ENCODE measurements around the gene GID8. TPM values are rescaled to one million over a fixed set of nuclear protein-coding genes. Genes with fewer than 3 reads are reported as not detected.

The GID8 gene
- polyA plus RNA-seq, 1 donor from 2014 or later: 54.8 TPM

DNA sequence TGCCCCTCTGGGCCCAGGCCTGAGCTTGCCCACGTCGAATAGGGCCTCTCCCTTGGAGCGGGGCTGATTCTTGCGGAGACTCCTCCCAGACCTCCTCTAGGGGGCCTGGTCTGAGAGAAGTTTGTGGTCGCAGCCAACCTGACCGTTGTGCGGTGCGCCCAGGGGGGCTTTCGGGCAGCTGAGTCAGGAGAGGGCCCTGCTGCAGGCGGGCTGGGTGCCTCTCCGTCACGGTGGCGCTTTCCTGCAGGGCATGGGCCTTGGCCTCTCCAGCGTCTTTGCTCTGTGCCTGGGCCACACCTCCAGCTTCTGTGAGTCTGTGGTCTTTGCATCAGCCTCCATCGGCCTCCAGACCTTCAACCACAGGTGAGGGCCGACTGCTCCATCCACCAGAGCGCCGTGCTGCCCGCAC, 27.4 kb downstream of the GID8 start:
- Histone ChIP-seq H3K9me2 (ENCODE audit: insufficient read depth, low read length) (no peaks in the 10 kb centered on the region), H3K4me3 (ENCODE audit: low read length) (no peak overlapping the region), H3F3A (ENCODE audit: insufficient read depth, low read length, poor library complexity, severe bottlenecking) (no peaks in the 10 kb centered on the region), H4K20me1 (ENCODE audit: insufficient read depth) (no peaks in the 10 kb centered on the region), H3K4me2 (ENCODE audit: low read length) (no peak overlapping the region), H3K36me3 (ENCODE audit: insufficient read depth, low read length) (no peaks in the 10 kb centered on the region), H3K9me3 (ENCODE audit: low read length) (no peaks in the 10 kb centered on the region), H3K79me2 (replicated peaks; ENCODE audit: insufficient read depth, low read length) (no peaks in the 10 kb centered on the region), H2AFZ (ENCODE audit: low read depth, low read length) (no peak overlapping the region), H3K27ac (ENCODE audit: low read length) (no peak overlapping the region), H3K27me3 (ENCODE audit: insufficient read depth, low read depth, low read length) (no peaks in the 10 kb centered on the region), H3K9ac (ENCODE audit: low read length) (no peak overlapping the region)
- TF ChIP-seq RAD21 (conservative IDR thresholded peaks at IDR 0.05) (no peak), REST (IDR thresholded peaks at IDR 0.05; ENCODE audit: borderline replicate concordance) (no peak), CTCF (IDR thresholded peaks at IDR 0.05; ENCODE audit: poor library complexity, severe bottlenecking) (no peak), EP300 (conservative IDR thresholded peaks at IDR 0.05; ENCODE audit: poor library complexity, severe bottlenecking) (no peak), EZH2 (IDR thresholded peaks at IDR 0.05; ENCODE audit: borderline replicate concordance, insufficient read depth, low read length, poor library complexity, severe bottlenecking) (no peak), POLR2AphosphoS5 (IDR thresholded peaks at IDR 0.05) (no peak), SMC3 (conservative IDR thresholded peaks at IDR 0.05; ENCODE audit: poor library complexity) (no peak), TAF1 (IDR thresholded peaks at IDR 0.05; ENCODE audit: low read depth) (no peak), MXI1 (conservative IDR thresholded peaks at IDR 0.05; ENCODE audit: poor library complexity, severe bottlenecking) (no peak)

DNA sequence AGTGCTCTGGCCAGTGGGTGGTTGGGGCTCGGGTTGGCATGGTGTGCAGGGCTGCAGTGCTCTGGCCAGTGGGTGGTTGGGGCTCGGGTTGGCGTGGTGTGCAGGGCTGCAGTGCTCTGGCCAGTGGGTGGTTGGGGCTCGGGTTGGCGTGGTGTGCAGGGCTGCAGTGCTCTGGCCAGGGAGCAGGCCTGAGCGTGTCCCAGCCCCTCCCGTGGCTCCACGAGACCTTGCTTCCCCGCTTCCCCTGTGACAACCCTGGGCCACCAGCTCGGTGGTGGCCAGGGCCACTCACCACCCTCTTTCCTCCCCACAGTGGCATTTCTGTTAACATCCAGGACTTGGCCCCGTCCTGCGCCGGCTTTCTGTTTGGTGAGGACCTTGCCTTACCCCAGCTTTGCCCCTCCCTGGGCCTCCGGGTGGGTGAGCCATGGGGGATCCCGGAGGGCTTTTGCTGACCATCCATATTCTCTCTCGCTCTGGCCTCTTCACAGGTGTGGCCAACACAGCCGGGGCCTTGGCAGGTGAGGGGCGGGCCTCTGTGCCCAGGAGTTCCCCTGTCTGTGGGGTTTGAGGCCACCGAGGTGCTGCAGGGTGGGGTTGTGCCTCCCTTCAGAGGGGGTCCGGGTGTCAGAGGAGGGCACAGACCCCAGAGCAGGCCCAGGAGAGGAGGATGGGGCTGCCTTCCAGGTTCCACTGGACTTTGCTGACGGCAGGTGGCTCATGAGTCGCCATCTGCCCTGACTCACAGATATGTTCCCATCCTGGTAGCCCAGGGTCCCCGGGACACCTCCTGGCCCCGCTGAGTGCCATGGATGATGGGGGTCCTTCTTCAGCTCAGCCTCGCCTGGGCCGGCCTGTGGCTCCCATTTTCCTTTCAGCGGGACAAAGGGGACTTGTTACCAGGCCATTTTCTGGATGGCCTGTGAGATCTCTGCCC, 28.5 kb downstream of the GID8 start:
- TF ChIP-seq CTCF (IDR thresholded peaks at IDR 0.05; ENCODE audit: poor library complexity, severe bottlenecking) (no peak), POLR2AphosphoS5 (IDR thresholded peaks at IDR 0.05) (no peak), TAF1 (IDR thresholded peaks at IDR 0.05; ENCODE audit: low read depth) (no peak), REST (IDR thresholded peaks at IDR 0.05; ENCODE audit: borderline replicate concordance) (no peak), RAD21 (conservative IDR thresholded peaks at IDR 0.05) (no peak), MXI1 (conservative IDR thresholded peaks at IDR 0.05; ENCODE audit: poor library complexity, severe bottlenecking) (no peak), EZH2 (IDR thresholded peaks at IDR 0.05; ENCODE audit: borderline replicate concordance, insufficient read depth, low read length, poor library complexity, severe bottlenecking) (no peak), SMC3 (conservative IDR thresholded peaks at IDR 0.05; ENCODE audit: poor library complexity) (no peak)
- Histone ChIP-seq H3K27ac (ENCODE audit: low read length) (no peak overlapping the region), H3K9me2 (ENCODE audit: insufficient read depth, low read length) (no peaks in the 10 kb centered on the region), H2AFZ (ENCODE audit: low read depth, low read length) (no peak overlapping the region), H3K9ac (ENCODE audit: low read length) (no peak overlapping the region), H3K27me3 (ENCODE audit: insufficient read depth, low read depth, low read length) (no peaks in the 10 kb centered on the region), H3K36me3 (ENCODE audit: insufficient read depth, low read length) (no peaks in the 10 kb centered on the region), H3F3A (ENCODE audit: insufficient read depth, low read length, poor library complexity, severe bottlenecking) (no peaks in the 10 kb centered on the region), H3K4me2 (ENCODE audit: low read length) (no peak overlapping the region), H3K9me3 (ENCODE audit: low read length) (no peaks in the 10 kb centered on the region), H3K4me3 (ENCODE audit: low read length) (no peak overlapping the region), H3K79me2 (replicated peaks; ENCODE audit: insufficient read depth, low read length) (no peaks in the 10 kb centered on the region), H4K20me1 (ENCODE audit: insufficient read depth) (no peaks in the 10 kb centered on the region)
